Breast epithelium (tissue), 3 donors: ENCODE results near the gene RAB43.
"Not testable (repeated sequence)": the region's sequence is repeated elsewhere in the genome, so short reads cannot be mapped to it uniquely, and the experiment has no call there.

Experiments
- POLR2A ChIP-seq: fragments of 450-650 bp; IDR thresholded peaks from one replicate; pipeline ENCODE4 v1.6.1; 2016; ENCODE audit warnings: antibody characterized with exemption, mild to moderate bottlenecking, moderate library complexity
- POLR2AphosphoS5 ChIP-seq, 3 donors: sonication (generic); formaldehyde crosslinking; IDR thresholded peaks; one replicate each; pipeline ENCODE4 v1.6.1; 2017; ENCODE audit warnings: antibody characterized with exemption in 3 of 3
- TF ChIP-seq, protein P1 (sequence below), 3 donors: fragments of 450-650 bp; IDR thresholded peaks; one replicate each; pipeline ENCODE4 v1.5.1; 2016 to 2017; ENCODE audit warnings: antibody characterized with exemption in 3 of 3, mild to moderate bottlenecking in 3 of 3, moderate library complexity in 3 of 3

- TF ChIP-seq, protein P1, sequence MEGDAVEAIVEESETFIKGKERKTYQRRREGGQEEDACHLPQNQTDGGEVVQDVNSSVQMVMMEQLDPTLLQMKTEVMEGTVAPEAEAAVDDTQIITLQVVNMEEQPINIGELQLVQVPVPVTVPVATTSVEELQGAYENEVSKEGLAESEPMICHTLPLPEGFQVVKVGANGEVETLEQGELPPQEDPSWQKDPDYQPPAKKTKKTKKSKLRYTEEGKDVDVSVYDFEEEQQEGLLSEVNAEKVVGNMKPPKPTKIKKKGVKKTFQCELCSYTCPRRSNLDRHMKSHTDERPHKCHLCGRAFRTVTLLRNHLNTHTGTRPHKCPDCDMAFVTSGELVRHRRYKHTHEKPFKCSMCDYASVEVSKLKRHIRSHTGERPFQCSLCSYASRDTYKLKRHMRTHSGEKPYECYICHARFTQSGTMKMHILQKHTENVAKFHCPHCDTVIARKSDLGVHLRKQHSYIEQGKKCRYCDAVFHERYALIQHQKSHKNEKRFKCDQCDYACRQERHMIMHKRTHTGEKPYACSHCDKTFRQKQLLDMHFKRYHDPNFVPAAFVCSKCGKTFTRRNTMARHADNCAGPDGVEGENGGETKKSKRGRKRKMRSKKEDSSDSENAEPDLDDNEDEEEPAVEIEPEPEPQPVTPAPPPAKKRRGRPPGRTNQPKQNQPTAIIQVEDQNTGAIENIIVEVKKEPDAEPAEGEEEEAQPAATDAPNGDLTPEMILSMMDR (IDR thresholded peaks at IDR 0.05) = peak in 1 of 3 donors; percentile 17
- TF ChIP-seq POLR2A; POLR2AphosphoS5 (IDR thresholded peaks at IDR 0.05): not testable (repeated sequence)
Observed at GRCh38 chr3:129067719-129068118, 53.9 kb downstream of the RAB43 start.
